ENCODE measurements around the gene SCRN2. TPM values are rescaled to one million over a fixed set of nuclear protein-coding genes. Genes with fewer than 3 reads are reported as not detected.

The SCRN2 gene
- total RNA-seq, 1 donor from 2014 or later: 59.0 TPM

DNA sequence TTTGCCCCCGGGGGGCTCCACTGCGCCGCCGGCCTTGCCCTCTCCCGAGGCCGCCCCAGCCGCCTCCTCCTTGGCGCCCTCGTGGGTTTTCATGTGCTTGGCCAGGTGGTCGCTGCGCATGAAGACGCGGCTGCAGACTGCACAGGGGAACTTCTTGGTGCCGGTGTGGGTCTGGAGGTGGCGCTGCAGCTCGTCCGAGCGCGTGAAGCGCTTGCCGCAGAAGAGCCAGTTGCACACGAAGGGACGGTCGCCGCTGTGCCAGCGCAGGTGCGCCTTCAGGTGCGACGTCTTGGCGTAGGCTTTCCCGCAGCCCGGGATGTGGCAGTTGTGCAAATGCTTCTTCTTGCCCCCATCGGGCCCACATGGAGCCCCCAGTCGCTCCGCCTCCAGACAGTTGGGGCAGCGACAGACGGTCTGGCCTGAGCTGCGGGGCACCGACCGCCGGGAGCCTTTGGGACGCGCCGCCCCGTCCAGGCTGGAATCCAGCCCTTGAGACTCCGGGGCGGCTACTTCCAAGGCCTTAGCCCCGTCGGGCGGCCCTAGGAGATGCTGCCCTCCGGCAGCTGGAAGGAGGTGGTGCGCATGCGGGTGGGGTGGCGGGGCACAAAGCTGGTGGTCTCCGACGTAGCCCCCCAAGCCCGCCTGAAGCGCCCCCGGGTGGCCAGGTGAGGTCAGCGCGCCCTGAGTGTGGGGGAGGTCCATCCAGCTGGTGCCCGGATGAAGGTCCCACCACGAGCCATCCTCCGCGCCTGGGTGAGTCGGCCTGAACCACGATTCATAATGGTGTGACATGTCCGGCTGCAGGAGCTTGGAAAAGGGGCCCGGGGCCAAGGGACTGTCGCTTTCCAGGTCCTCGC is 6.5 kb upstream of the SCRN2 start:
- no peaks in the 10 kb centered on the region for H3K9me3 Mint-ChIP-seq (ENCODE audit: low read depth)
- peaks cover 17% of the 10 kb centered on the region for H3K4me1 Mint-ChIP-seq (ENCODE audit: low read depth)
- H3K27me3 Mint-ChIP-seq: peaks cover 68% of the 10 kb centered on the region
- peak overlapping the region; percentile 29 for H3K4me3 Mint-ChIP-seq (ENCODE audit: low read depth)
- no peak overlapping the region for H3K27ac Mint-ChIP-seq
- TF ChIP-seq, protein P1, sequence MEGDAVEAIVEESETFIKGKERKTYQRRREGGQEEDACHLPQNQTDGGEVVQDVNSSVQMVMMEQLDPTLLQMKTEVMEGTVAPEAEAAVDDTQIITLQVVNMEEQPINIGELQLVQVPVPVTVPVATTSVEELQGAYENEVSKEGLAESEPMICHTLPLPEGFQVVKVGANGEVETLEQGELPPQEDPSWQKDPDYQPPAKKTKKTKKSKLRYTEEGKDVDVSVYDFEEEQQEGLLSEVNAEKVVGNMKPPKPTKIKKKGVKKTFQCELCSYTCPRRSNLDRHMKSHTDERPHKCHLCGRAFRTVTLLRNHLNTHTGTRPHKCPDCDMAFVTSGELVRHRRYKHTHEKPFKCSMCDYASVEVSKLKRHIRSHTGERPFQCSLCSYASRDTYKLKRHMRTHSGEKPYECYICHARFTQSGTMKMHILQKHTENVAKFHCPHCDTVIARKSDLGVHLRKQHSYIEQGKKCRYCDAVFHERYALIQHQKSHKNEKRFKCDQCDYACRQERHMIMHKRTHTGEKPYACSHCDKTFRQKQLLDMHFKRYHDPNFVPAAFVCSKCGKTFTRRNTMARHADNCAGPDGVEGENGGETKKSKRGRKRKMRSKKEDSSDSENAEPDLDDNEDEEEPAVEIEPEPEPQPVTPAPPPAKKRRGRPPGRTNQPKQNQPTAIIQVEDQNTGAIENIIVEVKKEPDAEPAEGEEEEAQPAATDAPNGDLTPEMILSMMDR (IDR thresholded peaks at IDR 0.05; ENCODE audit: unreplicated experiment): peak; percentile 56
- DNase-seq (ENCODE audit: low spot score, unreplicated experiment): peak; percentile 35
- H3K36me3 Mint-ChIP-seq (ENCODE audit: insufficient read depth): no peaks in the 10 kb centered on the region

DNA sequence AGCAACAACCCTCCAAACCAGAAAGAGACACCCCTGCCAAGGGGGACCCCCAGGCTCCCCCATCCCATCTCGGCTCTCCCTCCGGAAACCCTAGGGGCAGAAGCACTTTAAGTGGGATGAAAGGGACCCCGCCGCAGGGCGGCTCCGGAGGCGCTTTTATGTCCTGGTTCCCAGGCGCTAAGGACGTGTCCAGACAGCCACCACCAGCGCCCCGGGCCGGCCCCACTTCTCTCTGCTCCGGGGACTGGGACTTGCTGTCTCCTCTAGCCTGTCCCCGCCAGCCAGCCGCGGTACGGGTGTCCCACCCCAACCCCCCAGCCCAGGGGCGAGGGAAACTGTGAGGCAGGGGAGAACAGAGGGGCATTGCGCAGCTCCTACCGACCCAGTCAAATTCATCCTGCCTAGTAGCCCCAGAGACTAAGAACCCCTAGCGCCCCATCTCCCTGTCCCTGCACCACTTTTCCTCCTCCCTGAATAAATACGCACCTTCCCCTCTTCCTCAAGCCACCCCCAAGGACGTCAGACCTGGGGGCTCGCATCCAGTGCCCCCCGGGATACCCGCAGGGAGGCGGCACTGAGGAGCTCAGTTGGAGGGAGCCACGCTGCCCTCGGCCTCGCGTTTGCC is 5.8 kb upstream of the SCRN2 start:
- Mint-ChIP-seq H3K27me3 (peaks cover 60% of the 10 kb centered on the region), H3K27ac (no peak overlapping the region)
- no peak for DNase-seq (ENCODE audit: low spot score, unreplicated experiment)

DNA sequence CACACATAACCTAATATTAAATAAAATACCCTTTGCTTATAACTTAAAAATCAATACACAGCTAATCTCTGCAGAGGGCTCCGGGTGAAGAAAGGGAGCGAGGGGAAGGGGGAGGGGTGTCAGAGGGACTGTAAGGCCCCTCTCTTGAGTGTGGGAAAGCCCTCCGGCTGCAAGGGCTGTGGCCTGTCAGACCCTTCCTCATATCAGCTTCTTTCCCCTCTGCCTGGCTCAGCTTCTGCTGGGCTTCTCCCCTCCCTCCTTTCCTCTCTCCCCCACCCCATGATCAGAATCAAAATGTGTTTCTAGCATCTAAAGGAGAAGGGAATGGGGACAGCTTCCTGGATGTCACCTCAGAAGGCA is 4.6 kb upstream of the SCRN2 start:
- no peaks in the 10 kb centered on the region for H3K36me3 Mint-ChIP-seq (ENCODE audit: insufficient read depth)
- no peak overlapping the region for H3K4me3 Mint-ChIP-seq (ENCODE audit: low read depth)
- H3K27ac Mint-ChIP-seq: no peak overlapping the region
- no peak for DNase-seq (ENCODE audit: low spot score, unreplicated experiment)
- H3K27me3 Mint-ChIP-seq: peaks cover 57% of the 10 kb centered on the region
- no peaks in the 10 kb centered on the region for H3K9me3 Mint-ChIP-seq (ENCODE audit: low read depth)
- TF ChIP-seq, protein P1 (IDR thresholded peaks at IDR 0.05; ENCODE audit: unreplicated experiment): no peak
- peaks cover 15% of the 10 kb centered on the region for H3K4me1 Mint-ChIP-seq (ENCODE audit: low read depth)

More for the DNA sequence above, 5.8 kb upstream of the SCRN2 start:
- H3K4me1 Mint-ChIP-seq (ENCODE audit: low read depth): peaks cover 12% of the 10 kb centered on the region
- H3K36me3 Mint-ChIP-seq (ENCODE audit: insufficient read depth): no peaks in the 10 kb centered on the region
- no peaks in the 10 kb centered on the region for H3K9me3 Mint-ChIP-seq (ENCODE audit: low read depth)
- TF ChIP-seq, protein P1 (IDR thresholded peaks at IDR 0.05; ENCODE audit: unreplicated experiment): no peak
- H3K4me3 Mint-ChIP-seq (ENCODE audit: low read depth): no peak overlapping the region

DNA sequence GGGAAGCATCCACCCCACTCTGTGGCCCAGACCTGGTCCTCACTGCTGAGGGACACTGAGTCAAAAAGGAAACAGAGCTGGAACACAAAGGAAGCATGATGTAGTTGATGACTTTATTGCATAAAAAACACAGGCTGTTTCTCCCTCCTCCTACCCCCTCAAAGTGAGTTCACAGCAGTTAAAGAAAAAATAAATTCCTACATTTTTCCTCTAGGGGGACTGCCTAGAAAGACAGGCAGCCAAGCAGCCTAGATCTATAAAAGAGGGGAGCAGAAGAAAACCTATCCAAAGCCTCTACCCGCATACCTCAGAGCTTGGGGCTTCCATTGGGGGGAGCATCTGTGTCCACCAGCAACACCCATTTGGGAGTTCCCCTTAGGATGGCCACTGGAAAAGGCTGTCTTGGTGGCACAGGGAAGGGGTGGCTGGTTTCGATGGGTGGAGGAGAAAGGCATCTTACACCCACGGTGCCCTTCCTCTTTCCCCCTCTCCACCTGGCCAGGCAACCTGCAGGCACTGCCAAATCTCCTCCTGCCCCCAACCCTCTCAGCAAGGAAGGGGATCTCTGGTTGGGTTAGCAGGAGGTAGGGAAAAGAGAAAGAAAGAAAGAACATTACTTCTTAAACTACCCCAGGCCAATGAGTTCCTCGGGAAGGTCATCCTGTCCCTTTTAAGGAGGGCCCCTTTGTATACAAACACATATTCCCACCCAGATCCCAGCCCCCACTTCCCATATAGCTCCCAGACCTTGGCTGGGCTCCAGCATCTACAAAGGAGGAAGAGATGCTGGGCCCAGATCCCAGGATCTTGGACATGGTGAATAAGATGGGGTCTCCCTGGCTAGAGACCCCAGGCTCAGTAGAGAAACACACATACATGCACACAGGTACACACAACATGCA is 4.0 kb upstream of the SCRN2 start:
- Mint-ChIP-seq H3K4me1 (ENCODE audit: low read depth) (peaks cover 16% of the 10 kb centered on the region), H3K36me3 (ENCODE audit: insufficient read depth) (no peaks in the 10 kb centered on the region), H3K4me3 (ENCODE audit: low read depth) (no peak overlapping the region), H3K27me3 (peaks cover 51% of the 10 kb centered on the region), H3K27ac (no peak overlapping the region), H3K9me3 (ENCODE audit: low read depth) (no peaks in the 10 kb centered on the region)
- DNase-seq (ENCODE audit: low spot score, unreplicated experiment): no peak
- TF ChIP-seq, protein P1 (IDR thresholded peaks at IDR 0.05; ENCODE audit: unreplicated experiment): peak; percentile 48

DNA sequence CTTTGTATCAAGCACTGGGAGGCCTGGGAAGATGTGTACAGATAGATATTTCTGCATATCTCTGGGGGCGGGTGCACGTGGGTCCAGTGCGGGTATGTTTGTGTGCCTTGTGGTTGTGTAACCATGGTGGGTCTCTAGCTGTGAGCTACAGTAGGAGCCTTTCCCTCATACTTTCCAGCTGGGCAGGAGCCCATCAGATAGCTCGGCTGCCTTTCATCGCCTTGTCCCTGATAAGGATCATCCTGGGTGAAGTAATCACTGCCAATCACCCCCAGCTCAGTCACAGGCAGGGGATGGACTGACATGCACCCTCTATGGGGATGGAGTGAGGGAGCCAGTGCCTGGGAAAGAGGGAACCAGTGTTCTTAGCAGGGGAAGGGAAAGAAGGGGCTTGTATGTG is 3.2 kb upstream of the SCRN2 start:
- TF ChIP-seq, protein P1 (IDR thresholded peaks at IDR 0.05; ENCODE audit: unreplicated experiment): no peak
- Mint-ChIP-seq H3K27ac (no peak overlapping the region), H3K27me3 (peaks cover 43% of the 10 kb centered on the region), H3K9me3 (ENCODE audit: low read depth) (no peaks in the 10 kb centered on the region), H3K4me3 (ENCODE audit: low read depth) (no peak overlapping the region), H3K36me3 (ENCODE audit: insufficient read depth) (no peaks in the 10 kb centered on the region), H3K4me1 (ENCODE audit: low read depth) (peaks cover 20% of the 10 kb centered on the region)
- no peak for DNase-seq (ENCODE audit: low spot score, unreplicated experiment)
